CD4-positive, alpha-beta memory T cell (primary cell): ENCODE data around the gene FAM83B. TPM values are rescaled to one million over a fixed set of nuclear protein-coding genes. Genes with fewer than 3 reads are reported as not detected.
"Not testable (repeated sequence)": the region's sequence is repeated elsewhere in the genome, so short reads cannot be mapped to it uniquely, and the experiment has no call there.

Experiments
- CTCF ChIA-PET: fragments of 350-600 bp; sonication (Branson Sonifier 250); formaldehyde crosslinking; loops from one replicate; lab custom pipeline; 2021; ENCODE audit warnings: inconsistent platforms; ENCODE audit not compliant: partially characterized antibody; lab: Charles Lee
- POLR2A ChIA-PET: fragments of 350-600 bp; sonication (Branson Sonifier 250); formaldehyde crosslinking; loops from one replicate; lab custom pipeline; 2021; ENCODE audit not compliant: partially characterized antibody; lab: Charles Lee
- DNase-seq, 5 donors: peaks; one replicate each; pipeline versions ENCODE4 v3.0.0 to v3.0.0-alpha.2; 2020 to 2022; ENCODE audit warnings: mixed read lengths in 1 of 5
- H3K27ac ChIP-seq: one replicate; pipeline ENCODE4 v1.7.0; 2013; ENCODE audit warnings: low read depth, low read length
- H3K27me3 ChIP-seq: 2 replicates; pipeline ENCODE4 v1.7.0; 2013; ENCODE audit warnings: mild to moderate bottlenecking, low read length, moderate library complexity; ENCODE audit not compliant: insufficient read depth
- H3K36me3 ChIP-seq: 2 replicates; pipeline ENCODE4 v1.7.0; 2013; ENCODE audit warnings: mild to moderate bottlenecking, low read length, moderate library complexity; ENCODE audit not compliant: insufficient read depth
- H3K4me1 ChIP-seq: 2 replicates; pipeline ENCODE4 v1.7.0; 2013; ENCODE audit warnings: mild to moderate bottlenecking, low read length, moderate library complexity; ENCODE audit not compliant: insufficient read depth
- H3K4me3 ChIP-seq, 2 donors: one replicate each; pipeline ENCODE4 v1.7.0; 2013; ENCODE audit warnings: low read length in 2 of 2, mild to moderate bottlenecking in 1 of 2
- H3K9me3 ChIP-seq, 2 donors: one replicate each; pipeline ENCODE4 v1.7.0; 2013; ENCODE audit warnings: low read length in 2 of 2, control low read depth in 1 of 2; ENCODE audit not compliant: control insufficient read depth in 1 of 2
- H3K27ac Mint-ChIP-seq, 7 donors: one replicate each; pipeline ENCODE4 v1.8.0; 2020 to 2021; ENCODE audit warnings: mixed read lengths in 7 of 7, mild to moderate bottlenecking in 6 of 7, inconsistent platforms in 3 of 7, moderate library complexity in 3 of 7
- H3K27me3 Mint-ChIP-seq, 2 donors: one replicate each; pipeline ENCODE4 v1.8.0; 2020 to 2021; ENCODE audit warnings: mixed read lengths in 2 of 2
- H3K36me3 Mint-ChIP-seq, 2 donors: one replicate each; pipeline ENCODE4 v1.8.0; 2020 to 2021; ENCODE audit warnings: mixed read lengths in 2 of 2, inconsistent platforms in 1 of 2, mild to moderate bottlenecking in 1 of 2
- H3K4me1 Mint-ChIP-seq, 4 donors: one replicate each; pipeline ENCODE4 v1.8.0; 2020 to 2021; ENCODE audit warnings: mixed read lengths in 4 of 4, mild to moderate bottlenecking in 1 of 4
- H3K4me3 Mint-ChIP-seq, 8 donors: one replicate each; pipeline ENCODE4 v1.8.0; 2020 to 2021; ENCODE audit warnings: mixed read lengths in 8 of 8, mild to moderate bottlenecking in 7 of 8, moderate library complexity in 6 of 8, inconsistent platforms in 3 of 8
- H3K9me3 Mint-ChIP-seq, 8 donors: one replicate each; pipeline ENCODE4 v1.8.0; 2020 to 2021; ENCODE audit warnings: mixed read lengths in 8 of 8, mild to moderate bottlenecking in 5 of 8, inconsistent platforms in 3 of 8, moderate library complexity in 1 of 8
- intact Hi-C: fragments of 100-400 bp; cut with micrococcal nuclease; formaldehyde crosslinking; loops from one replicate; pipeline ENCODE4 v1.15.1; 2023
- polyA plus RNA-seq, 2 donors: library from polyadenylated mRNA; unstranded; fragments of 300-500 nt; fragmentation: Illumina TruSeq; gene quantifications; one replicate each; pipeline ENCODE4 v1.2.3, GENCODE V29; 2021
- total RNA-seq, 2 experiments: library from RNA; stranded (reverse); gene quantifications; one replicate each; pipeline ENCODE4 v1.2.3, GENCODE V29; 2021

Gene FAM83B
- total and polyA plus RNA-seq, 4 experiments from 2014 or later, result not detected

DNA sequence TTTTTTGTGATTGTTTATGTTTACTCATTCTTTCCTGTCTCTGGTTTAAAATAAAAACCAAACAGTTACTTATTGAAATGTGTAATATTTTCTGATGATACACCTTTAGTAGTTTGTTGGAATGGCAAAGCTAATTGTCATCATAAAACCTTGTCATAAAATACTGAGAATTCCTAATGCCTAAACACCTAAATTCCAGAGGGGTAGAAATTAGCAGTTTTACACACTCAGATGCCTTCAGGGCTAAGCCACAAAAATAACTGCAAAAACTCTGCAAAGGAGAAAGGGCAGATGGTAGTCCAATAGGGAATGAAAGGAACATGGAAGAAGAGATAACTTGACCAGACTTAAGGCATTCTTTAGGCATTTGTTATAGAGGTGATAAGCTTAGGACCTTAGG is 30.3 kb downstream of the FAM83B start:
- Histone ChIP-seq H3K9me3 (no peaks in the 10 kb centered on the region), H3K36me3 (no peaks in the 10 kb centered on the region), H3K4me3 (no peak overlapping the region), H3K27me3 (no peaks in the 10 kb centered on the region), H3K27ac (no peak overlapping the region), H3K4me1 (no peaks in the 10 kb centered on the region)
- H3K36me3 Mint-ChIP-seq, result no peaks in the 10 kb centered on the region
- ChIA-PET CTCF (no interaction called here), POLR2A (no interaction called here)
- intact Hi-C loops, result no loop called here
- H3K4me3 Mint-ChIP-seq, result no peak overlapping the region
- H3K27me3 Mint-ChIP-seq, result no peaks in the 10 kb centered on the region
- DNase-seq, result no peak
- no peak overlapping the region for H3K27ac Mint-ChIP-seq
- H3K9me3 Mint-ChIP-seq, result peaks cover 0 to 4% (median under 1%) of the 10 kb centered on the region in 8 donors
- no peaks in the 10 kb centered on the region for H3K4me1 Mint-ChIP-seq

DNA sequence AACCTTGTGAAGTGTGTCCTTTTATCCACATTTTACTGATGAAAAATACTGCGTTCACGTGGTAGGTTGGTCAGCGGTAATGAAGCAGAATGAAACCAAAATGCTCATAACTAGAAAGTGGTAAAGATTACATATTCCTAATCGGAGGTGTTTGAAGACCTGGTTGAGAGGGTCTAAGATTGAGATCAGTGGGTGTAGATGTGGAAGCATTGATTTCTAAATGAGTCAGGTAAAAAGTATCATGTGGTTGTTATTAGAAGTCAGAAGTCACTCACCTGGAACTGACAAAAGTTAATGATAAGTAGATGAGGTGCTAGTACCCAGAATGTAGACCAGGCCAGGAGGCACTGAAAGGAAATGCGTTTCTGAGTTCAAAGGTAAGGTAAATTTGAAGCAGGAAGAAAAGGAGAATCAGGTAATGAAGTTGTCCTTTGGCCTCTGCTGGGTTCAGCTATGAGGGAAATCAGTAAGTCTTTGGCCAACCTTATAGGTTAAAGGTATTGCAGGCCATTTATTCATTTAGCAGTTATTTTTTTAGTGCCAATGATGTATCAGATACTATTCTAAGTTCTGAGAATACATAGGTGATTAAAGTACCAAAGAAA is 31.2 kb downstream of the FAM83B start:
- no peaks in the 10 kb centered on the region for H3K4me1 ChIP-seq
- H3K9me3 ChIP-seq, result no peaks in the 10 kb centered on the region
- Mint-ChIP-seq H3K36me3 (no peaks in the 10 kb centered on the region), H3K27ac (no peak overlapping the region), H3K4me1 (no peaks in the 10 kb centered on the region), H3K4me3 (no peak overlapping the region), H3K27me3 (no peaks in the 10 kb centered on the region), H3K9me3 (peaks cover 0 to 4% (median 3%) of the 10 kb centered on the region in 8 donors)
- no peak for DNase-seq
- ChIA-PET POLR2A (no interaction called here), CTCF (no interaction called here)
- no peaks in the 10 kb centered on the region for H3K36me3 ChIP-seq
- intact Hi-C loops, result no loop called here
- no peak overlapping the region for H3K27ac ChIP-seq
- H3K27me3 ChIP-seq, result no peaks in the 10 kb centered on the region
- no peak overlapping the region for H3K4me3 ChIP-seq

DNA sequence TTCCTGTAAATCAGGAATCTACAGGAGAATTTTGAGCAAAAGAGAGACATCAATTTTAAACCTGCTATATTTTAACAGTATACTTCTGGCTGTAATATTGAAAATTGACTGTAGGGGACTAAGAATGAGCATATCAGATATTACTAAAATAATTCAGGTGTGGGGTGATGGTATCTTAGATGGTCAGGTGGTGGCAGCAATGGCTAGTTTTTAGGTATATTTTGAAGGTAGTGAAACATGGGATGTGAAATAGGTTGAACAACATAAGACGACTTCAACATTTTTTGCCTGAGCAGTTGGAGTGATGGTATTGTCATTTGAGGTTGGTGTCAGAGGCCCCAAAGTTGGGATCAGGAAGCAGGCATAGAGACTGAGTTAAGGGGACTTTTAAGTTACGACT is 32.1 kb downstream of the FAM83B start:
- no peaks in the 10 kb centered on the region for H3K36me3 Mint-ChIP-seq
- H3K4me3 ChIP-seq, result no peak overlapping the region
- CTCF ChIA-PET, result no interaction called here
- H3K36me3 ChIP-seq, result no peaks in the 10 kb centered on the region
- no peak for DNase-seq
- no peaks in the 10 kb centered on the region for H3K27me3 Mint-ChIP-seq
- H3K9me3 Mint-ChIP-seq, result peaks cover 0 to 4% (median 2%) of the 10 kb centered on the region in 8 donors
- no peak overlapping the region for H3K4me3 Mint-ChIP-seq
- no peaks in the 10 kb centered on the region for H3K4me1 ChIP-seq
- no peaks in the 10 kb centered on the region for H3K9me3 ChIP-seq
- no peak overlapping the region for H3K27ac Mint-ChIP-seq
- no peak overlapping the region for H3K27ac ChIP-seq
- intact Hi-C loops, result no loop called here
- POLR2A ChIA-PET, result no interaction called here
- no peaks in the 10 kb centered on the region for H3K4me1 Mint-ChIP-seq
- H3K27me3 ChIP-seq, result no peaks in the 10 kb centered on the region

DNA sequence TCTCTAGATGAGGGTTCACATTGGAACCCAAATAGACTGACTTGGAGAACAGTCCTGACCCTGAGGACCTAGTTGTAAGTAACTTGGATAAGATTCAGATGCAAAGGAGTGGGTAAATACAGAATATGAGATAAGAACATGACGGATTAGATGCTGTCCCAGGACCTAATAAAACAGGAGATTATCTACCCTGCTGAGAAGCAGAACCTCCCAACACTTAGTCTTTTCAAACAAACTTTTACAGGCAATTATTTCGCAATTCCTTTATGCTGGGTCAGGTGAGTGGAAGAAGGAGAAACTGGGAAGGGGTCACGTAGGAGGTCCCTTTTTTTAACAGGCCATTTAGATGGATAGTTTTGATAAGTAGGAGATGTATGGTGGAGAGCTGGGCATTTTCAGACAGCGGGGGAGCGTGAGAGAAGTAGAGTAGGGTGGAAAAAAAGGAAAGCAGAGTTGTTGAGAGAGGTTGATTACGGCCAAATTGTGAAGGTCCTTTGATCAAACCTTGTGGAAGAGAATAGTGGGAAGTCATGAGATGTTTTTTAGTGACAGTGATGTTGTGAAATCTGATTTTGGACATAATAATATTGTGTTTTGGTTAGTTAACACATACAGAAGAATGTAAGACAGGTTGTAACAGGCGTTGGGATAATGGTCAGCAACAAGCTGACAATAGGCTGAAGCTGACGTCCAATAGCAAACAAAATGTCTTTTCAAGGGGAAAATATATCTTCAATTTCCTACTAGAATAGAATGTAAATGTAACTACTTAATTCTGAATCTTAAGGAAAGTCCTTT is 32.8 kb downstream of the FAM83B start:
- Histone ChIP-seq H3K4me3 (no peak overlapping the region), H3K27me3 (no peaks in the 10 kb centered on the region), H3K9me3 (no peaks in the 10 kb centered on the region), H3K27ac (no peak overlapping the region), H3K4me1 (no peaks in the 10 kb centered on the region), H3K36me3 (no peaks in the 10 kb centered on the region)
- Mint-ChIP-seq H3K4me3 (no peak overlapping the region), H3K27ac (no peak overlapping the region), H3K36me3 (no peaks in the 10 kb centered on the region), H3K9me3 (peaks cover 0 to 7% (median 3%) of the 10 kb centered on the region in 8 donors), H3K27me3 (no peaks in the 10 kb centered on the region), H3K4me1 (no peaks in the 10 kb centered on the region)
- no peak for DNase-seq
- intact Hi-C loops, result no loop called here
- CTCF ChIA-PET, result no interaction called here
- POLR2A ChIA-PET, result no interaction called here

DNA sequence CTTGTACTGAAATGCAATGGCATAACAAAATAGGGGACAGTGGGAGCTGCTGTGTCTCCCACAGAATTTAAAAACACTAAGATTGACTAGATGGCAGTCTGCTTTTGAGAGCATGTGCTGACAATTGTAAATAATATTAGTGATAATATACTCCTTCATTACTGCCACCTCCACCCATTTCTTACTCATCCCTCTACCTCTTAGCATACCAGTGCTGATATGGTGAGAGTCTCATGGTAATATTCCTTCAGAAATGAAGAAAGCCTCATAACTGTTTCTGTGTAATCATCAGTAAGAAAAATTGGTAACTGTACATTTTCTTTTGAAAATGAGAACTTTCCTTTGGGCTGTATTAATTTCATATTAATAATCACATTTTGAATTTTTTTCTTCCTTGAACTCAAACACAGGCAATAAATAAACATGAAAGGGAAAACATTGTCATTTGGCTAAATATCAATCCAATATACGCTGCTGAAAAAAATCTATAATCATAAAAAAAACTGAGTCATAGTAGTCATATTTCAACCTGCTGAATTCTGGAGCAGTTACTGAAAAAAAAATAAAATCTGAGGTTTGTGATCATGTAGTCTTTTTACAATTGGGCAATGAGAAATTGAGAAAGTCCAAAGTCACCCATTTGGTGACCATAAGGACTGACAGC is 34.6 kb downstream of the FAM83B start:
- no peaks in the 10 kb centered on the region for H3K36me3 ChIP-seq
- CTCF ChIA-PET, result no interaction called here
- intact Hi-C loops, result no loop called here

DNA sequence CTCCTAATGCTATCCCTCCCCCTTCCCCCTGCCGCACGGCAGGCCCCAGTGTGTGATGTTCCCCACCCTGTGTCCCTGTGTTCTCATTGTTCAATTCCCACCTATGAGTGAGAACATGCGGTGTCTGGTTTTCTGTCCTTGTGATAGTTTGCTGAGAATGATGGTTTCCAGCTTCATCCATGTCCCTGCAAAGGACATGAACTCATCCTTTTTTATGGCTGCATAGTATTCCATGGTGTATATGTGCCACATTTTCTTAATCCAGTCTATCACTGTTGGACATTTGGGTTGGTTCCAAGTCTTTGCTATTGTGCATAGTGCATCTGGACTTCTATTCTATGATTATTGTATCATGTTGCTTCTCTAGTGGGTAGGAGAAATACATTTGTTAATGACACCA is 35.3 kb downstream of the FAM83B start:
- H3K27ac Mint-ChIP-seq, H3K4me1 ChIP-seq, H3K27ac ChIP-seq, H3K36me3 Mint-ChIP-seq, DNase-seq, H3K9me3 ChIP-seq, H3K4me1 Mint-ChIP-seq, H3K27me3 Mint-ChIP-seq, H3K36me3 ChIP-seq, H3K27me3 ChIP-seq, H3K4me3 Mint-ChIP-seq, POLR2A ChIA-PET, H3K4me3 ChIP-seq, intact Hi-C loops, H3K9me3 Mint-ChIP-seq, CTCF ChIA-PET: not testable (repeated sequence)

More for the DNA sequence above, 34.6 kb downstream of the FAM83B start:
- Histone ChIP-seq H3K9me3 (no peaks in the 10 kb centered on the region), H3K27me3 (no peaks in the 10 kb centered on the region), H3K4me3 (no peak overlapping the region), H3K27ac (no peak overlapping the region), H3K4me1 (no peaks in the 10 kb centered on the region)
- DNase-seq, result no peak
- Mint-ChIP-seq H3K9me3 (peaks cover 0 to 9% (median 5%) of the 10 kb centered on the region in 8 donors), H3K27me3 (no peaks in the 10 kb centered on the region), H3K4me3 (no peak overlapping the region), H3K36me3 (no peaks in the 10 kb centered on the region), H3K27ac (no peak overlapping the region), H3K4me1 (no peaks in the 10 kb centered on the region)
- POLR2A ChIA-PET, result no interaction called here

DNA sequence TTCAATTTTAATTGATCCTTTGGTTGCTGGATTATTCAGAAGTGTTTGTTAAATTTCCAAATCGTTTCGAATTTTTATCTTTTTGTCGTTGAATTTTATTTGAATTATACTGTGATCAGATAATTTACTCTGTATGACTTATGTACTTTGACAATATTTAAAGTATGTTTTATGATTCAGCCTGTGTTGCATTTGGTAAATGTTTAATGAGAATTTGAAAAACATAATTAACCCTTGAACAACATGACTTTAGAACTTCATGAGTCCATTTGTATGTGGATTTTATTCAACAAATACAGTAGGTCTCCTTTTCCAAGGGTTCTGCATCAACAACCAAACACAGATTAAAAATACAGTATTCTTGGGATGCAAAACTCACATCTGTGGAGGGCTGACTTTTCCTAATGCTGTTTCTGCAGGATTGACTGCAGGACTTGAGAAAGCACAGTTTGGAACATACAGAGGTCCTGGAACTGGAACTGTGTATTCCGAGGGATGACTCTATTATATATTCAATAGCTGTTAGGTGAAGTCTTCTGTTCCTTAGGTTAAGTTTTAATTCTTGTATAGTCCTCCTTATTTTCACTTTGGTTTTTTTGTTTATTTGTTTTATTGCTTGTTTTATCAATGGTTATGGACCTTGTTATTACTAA is 40.5 kb downstream of the FAM83B start:
- no peaks in the 10 kb centered on the region for H3K4me1 Mint-ChIP-seq
- H3K27me3 Mint-ChIP-seq, result no peaks in the 10 kb centered on the region
- ChIA-PET CTCF (no interaction called here), POLR2A (no interaction called here)
- no peak overlapping the region for H3K27ac ChIP-seq
- no peaks in the 10 kb centered on the region for H3K9me3 ChIP-seq
- no peak overlapping the region for H3K4me3 Mint-ChIP-seq
- no peaks in the 10 kb centered on the region for H3K4me1 ChIP-seq
- H3K27me3 ChIP-seq, result no peaks in the 10 kb centered on the region
- H3K36me3 Mint-ChIP-seq, result no peaks in the 10 kb centered on the region
- H3K27ac Mint-ChIP-seq, result no peak overlapping the region
- DNase-seq, result no peak
- H3K9me3 Mint-ChIP-seq, result peaks cover 0 to 17% (median 5%) of the 10 kb centered on the region in 8 donors
- no peaks in the 10 kb centered on the region for H3K36me3 ChIP-seq
- intact Hi-C loops, result no loop called here
- no peak overlapping the region for H3K4me3 ChIP-seq
